Trophoblast cell (in vitro differentiated cells and primary cell): ENCODE results near the gene DTL.

Experiments
- DNase-seq, 2 donors: peaks; one replicate each; pipeline ENCODE4 v3.0.0-alpha.2; 2016
- H2AFZ ChIP-seq: 2 replicates; pipeline ENCODE4 v1.6.1; 2013; ENCODE audit warnings: low read length, moderate library complexity, mild to moderate bottlenecking; ENCODE audit not compliant: insufficient read depth, poor library complexity
- H2AK5ac ChIP-seq: 2 replicates; pipeline ENCODE4 v1.6.1; 2013; ENCODE audit warnings: mild to moderate bottlenecking, low read length
- H2BK120ac ChIP-seq: 2 replicates; pipeline ENCODE4 v1.6.1; 2013; ENCODE audit warnings: low read length, mild to moderate bottlenecking, moderate library complexity; ENCODE audit not compliant: insufficient read depth, poor library complexity
- H2BK12ac ChIP-seq: 2 replicates; pipeline ENCODE4 v1.6.1; 2013; ENCODE audit warnings: mild to moderate bottlenecking, low read length, moderate library complexity
- H2BK5ac ChIP-seq: 2 replicates; pipeline ENCODE4 v1.6.1; 2013; ENCODE audit warnings: low read length, low read depth, moderate library complexity, mild to moderate bottlenecking; ENCODE audit not compliant: poor library complexity
- H3K14ac ChIP-seq: 2 replicates; pipeline ENCODE4 v1.6.1; 2013; ENCODE audit warnings: mild to moderate bottlenecking, low read length
- H3K18ac ChIP-seq: 2 replicates; pipeline ENCODE4 v1.6.1; 2013; ENCODE audit warnings: mild to moderate bottlenecking, low read length
- H3K23ac ChIP-seq: 2 replicates; pipeline ENCODE4 v1.6.1; 2013; ENCODE audit warnings: low read length
- H3K27ac ChIP-seq: 2 replicates; pipeline ENCODE4 v1.5.1; 2013; ENCODE audit warnings: low read depth, mild to moderate bottlenecking, inconsistent platforms, low read length, moderate library complexity
- H3K27me3 ChIP-seq: 2 replicates; pipeline ENCODE4 v1.6.1; 2013; ENCODE audit warnings: inconsistent platforms, mild to moderate bottlenecking, low read length, moderate library complexity; ENCODE audit not compliant: insufficient read depth
- H3K36me3 ChIP-seq, 2 experiments: 1 replicate in 1 of 2; 2 replicates in 1 of 2; pipeline ENCODE4 v1.6.1; 2013; ENCODE audit warnings: low read length in 2 of 2, mild to moderate bottlenecking in 2 of 2, moderate library complexity in 1 of 2; ENCODE audit not compliant: insufficient read depth in 2 of 2, control insufficient read depth in 1 of 2
- H3K4ac ChIP-seq: 2 replicates; pipeline ENCODE4 v1.6.1; 2013; ENCODE audit warnings: low read depth, mild to moderate bottlenecking, low read length, moderate library complexity
- H3K4me1 ChIP-seq, 2 experiments: 1 replicate in 1 of 2; 2 replicates in 1 of 2; pipeline ENCODE4 v1.6.1; 2013; ENCODE audit warnings: low read length in 2 of 2, mild to moderate bottlenecking in 2 of 2, moderate library complexity in 1 of 2; ENCODE audit not compliant: insufficient read depth in 2 of 2, control insufficient read depth in 1 of 2
- H3K4me2 ChIP-seq: 2 replicates; pipeline ENCODE4 v1.6.1; 2013; ENCODE audit warnings: inconsistent platforms, mild to moderate bottlenecking, low read length, moderate library complexity
- H3K4me3 ChIP-seq: 2 replicates; pipeline ENCODE4 v1.5.1; 2013; ENCODE audit warnings: mild to moderate bottlenecking, low read depth, low read length, inconsistent platforms
- H3K79me1 ChIP-seq: one replicate; pipeline ENCODE4 v1.6.1; 2013; ENCODE audit warnings: low read length
- H3K79me2 ChIP-seq: 2 replicates; pipeline ENCODE4 v1.6.1; 2013; ENCODE audit warnings: low read length, mild to moderate bottlenecking; ENCODE audit not compliant: control insufficient read depth, insufficient read depth, poor library complexity
- H3K9ac ChIP-seq: 2 replicates; pipeline ENCODE4 v1.6.1; 2013; ENCODE audit warnings: mild to moderate bottlenecking, low read length
- H3K9me3 ChIP-seq: 2 replicates; pipeline ENCODE4 v1.6.1; 2013; ENCODE audit warnings: low read depth, mild to moderate bottlenecking, control low read depth, inconsistent platforms, low read length; ENCODE audit not compliant: insufficient read depth
- H4K12ac ChIP-seq: 2 replicates; pipeline ENCODE4 v1.6.1; 2013; ENCODE audit warnings: low read depth, mild to moderate bottlenecking, low read length, moderate library complexity
- H4K8ac ChIP-seq: 2 replicates; pipeline ENCODE4 v1.6.1; 2013; ENCODE audit warnings: low read depth, mild to moderate bottlenecking, low read length, moderate library complexity
- H4K91ac ChIP-seq: one replicate; pipeline ENCODE4 v1.6.1; 2013; ENCODE audit warnings: low read depth, mild to moderate bottlenecking, low read length, moderate library complexity
- WGBS: extraction: QIAGEN DNeasy Blood & Tissue Kit; methylation state at CpG from one replicate; pipeline ENCODE4 v1.1.7; 2013; ENCODE audit warnings: missing lambda C conversion rate; ENCODE audit not compliant: insufficient read length, insufficient coverage; ENCODE audit errors: extremely low coverage; 5-methylcytosine and 5-hydroxymethylcytosine counted together

DTL gene

GRCh38 chr1:212132025-212132424, 96.5 kb downstream of the DTL start:
- Histone ChIP-seq H2BK12ac (no peak overlapping the region), H3K23ac (no peak overlapping the region), H3K4me1 (no peaks in the 10 kb centered on the region), H3K9ac (no peak overlapping the region), H3K4ac (no peak overlapping the region), H3K18ac (no peak overlapping the region), H3K14ac (no peak overlapping the region), H3K9me3 (no peaks in the 10 kb centered on the region), H4K12ac (no peak overlapping the region), H3K36me3 (no peaks in the 10 kb centered on the region), H3K79me2 (no peaks in the 10 kb centered on the region), H2AFZ (no peak overlapping the region), H3K27ac (no peak overlapping the region), H2AK5ac (no peak overlapping the region), H4K8ac (no peak overlapping the region), H3K79me1 (no peaks in the 10 kb centered on the region), H4K91ac (no peak overlapping the region), H2BK120ac (no peak overlapping the region), H3K4me2 (no peak overlapping the region), H2BK5ac (no peak overlapping the region), H3K4me3 (no peak overlapping the region), H3K27me3 (no peaks in the 10 kb centered on the region)
- WGBS = no CpG with 5 or more reads among the region's 1 CpG
- no peak for DNase-seq

- no peaks in the 10 kb centered on the region for H3K79me2 ChIP-seq
- H3K4me3 ChIP-seq = no peak overlapping the region
- WGBS = no CpG with 5 or more reads among the region's 2 CpGs
- H2AK5ac ChIP-seq = no peak overlapping the region
- no peak overlapping the region for H3K18ac ChIP-seq
- no peaks in the 10 kb centered on the region for H3K79me1 ChIP-seq
- no peaks in the 10 kb centered on the region for H3K4me1 ChIP-seq
- no peak overlapping the region for H2BK120ac ChIP-seq
- no peak overlapping the region for H2BK12ac ChIP-seq
- H4K8ac ChIP-seq = no peak overlapping the region
- no peak overlapping the region for H2AFZ ChIP-seq
- H4K91ac ChIP-seq = no peak overlapping the region
- H3K14ac ChIP-seq = no peak overlapping the region
- no peaks in the 10 kb centered on the region for H3K36me3 ChIP-seq
- no peak overlapping the region for H3K4me2 ChIP-seq
- DNase-seq = no peak
- H3K9ac ChIP-seq = no peak overlapping the region
- no peak overlapping the region for H2BK5ac ChIP-seq
- H3K9me3 ChIP-seq = no peaks in the 10 kb centered on the region
- H3K4ac ChIP-seq = no peak overlapping the region
- no peak overlapping the region for H3K23ac ChIP-seq
- H4K12ac ChIP-seq = no peak overlapping the region
- H3K27ac ChIP-seq = no peak overlapping the region
- H3K27me3 ChIP-seq = no peaks in the 10 kb centered on the region
Observed at GRCh38 chr1:212133319-212133718, 97.8 kb downstream of the DTL start.

GRCh38 chr1:212135166-212135565, 99.6 kb downstream of the DTL start:
- Histone ChIP-seq H3K4ac (no peak overlapping the region), H2BK120ac (no peak overlapping the region), H2BK5ac (no peak overlapping the region), H4K12ac (no peak overlapping the region), H3K23ac (no peak overlapping the region), H3K18ac (no peak overlapping the region), H3K79me1 (no peaks in the 10 kb centered on the region), H4K8ac (no peak overlapping the region), H3K4me2 (no peak overlapping the region), H3K4me3 (no peak overlapping the region), H3K36me3 (no peaks in the 10 kb centered on the region), H3K79me2 (no peaks in the 10 kb centered on the region), H3K14ac (no peak overlapping the region), H3K9me3 (no peaks in the 10 kb centered on the region), H3K4me1 (no peaks in the 10 kb centered on the region), H3K27ac (no peak overlapping the region), H2AK5ac (no peak overlapping the region), H2BK12ac (no peak overlapping the region), H2AFZ (no peak overlapping the region), H4K91ac (no peak overlapping the region), H3K9ac (no peak overlapping the region), H3K27me3 (no peaks in the 10 kb centered on the region)
- WGBS = no CpG with 5 or more reads among the region's 2 CpGs
- no peak for DNase-seq

GRCh38 chr1:212137854-212138253, 102.3 kb downstream of the DTL start:
- Histone ChIP-seq H2AK5ac (no peak overlapping the region), H3K9ac (no peak overlapping the region), H2BK12ac (no peak overlapping the region), H3K79me1 (no peaks in the 10 kb centered on the region), H3K4me2 (no peak overlapping the region), H3K4me3 (no peak overlapping the region), H3K4ac (no peak overlapping the region), H3K27me3 (no peaks in the 10 kb centered on the region), H3K36me3 (no peaks in the 10 kb centered on the region), H2BK5ac (no peak overlapping the region), H3K79me2 (no peaks in the 10 kb centered on the region), H3K14ac (no peak overlapping the region), H3K4me1 (no peaks in the 10 kb centered on the region), H2AFZ (no peak overlapping the region), H3K23ac (no peak overlapping the region), H4K12ac (no peak overlapping the region), H3K9me3 (no peaks in the 10 kb centered on the region), H3K27ac (no peak overlapping the region), H4K8ac (no peak overlapping the region), H3K18ac (no peak overlapping the region), H2BK120ac (no peak overlapping the region), H4K91ac (no peak overlapping the region)
- DNase-seq = no peak
- WGBS = no CpG with 5 or more reads among the region's 1 CpG
